Keratinocyte (primary cell): ENCODE measurements around the gene FOXQ1. TPM values are rescaled to one million over a fixed set of nuclear protein-coding genes. Genes with fewer than 3 reads are reported as not detected.

Experiments used
- DNase-seq: peaks from one replicate; pipeline ENCODE4 v3.0.0-alpha.2; 2011; ENCODE audit warnings: low read depth, missing footprints, low spot score
- FAIRE-seq: peaks from 2 replicates; lab custom pipeline; 2011; peaks lifted over from hg19 to GRCh38; lab: Jason Lieb, UNC
- H2AFZ ChIP-seq: 2 replicates; pipeline ENCODE4 v1.6.0; 2012; ENCODE audit warnings: low read length, control low read depth, inconsistent platforms; ENCODE audit not compliant: control insufficient read depth
- H3K27ac ChIP-seq: 2 replicates; pipeline ENCODE4 v1.5.1; 2011; ENCODE audit warnings: low read length; ENCODE audit not compliant: control insufficient read depth, insufficient read depth
- H3K27me3 ChIP-seq: 3 replicates; pipeline ENCODE4 v1.6.0; 2011; ENCODE audit warnings: low read length; ENCODE audit not compliant: control insufficient read depth, insufficient read depth; ENCODE audit errors: extremely low read depth
- H3K36me3 ChIP-seq, 2 experiments: 2 replicates in 1 of 2; 3 replicates in 1 of 2; pipeline ENCODE4 v1.5.1; 2011; ENCODE audit warnings: low read length in 2 of 2, mild to moderate bottlenecking in 1 of 2; ENCODE audit not compliant: control insufficient read depth in 2 of 2, insufficient read depth in 2 of 2; ENCODE audit errors: extremely low read depth in 1 of 2
- H3K4me1 ChIP-seq: 3 replicates; pipeline ENCODE4 v1.5.1; 2011; ENCODE audit warnings: low read length; ENCODE audit not compliant: control insufficient read depth, insufficient read depth; ENCODE audit errors: extremely low read depth
- H3K4me2 ChIP-seq: 3 replicates; pipeline ENCODE4 v1.6.0; 2011; ENCODE audit warnings: low read depth, low read length; ENCODE audit not compliant: control insufficient read depth, insufficient read depth; ENCODE audit errors: extremely low read depth
- H3K4me3 ChIP-seq, 3 experiments: fragments of 200-600 bp in 1 of 3; sonication (generic) in 1 of 3; 2 replicates in 2 of 3; 3 replicates in 1 of 3; pipeline ENCODE4 v1.5.1; 2011 to 2016; ENCODE audit warnings: low read length in 3 of 3, mild to moderate bottlenecking in 3 of 3, control low read depth in 2 of 3, inconsistent platforms in 1 of 3, low read depth in 1 of 3, mixed read lengths in 1 of 3, mixed run types in 1 of 3, moderate library complexity in 1 of 3; ENCODE audit not compliant: control insufficient read depth in 2 of 3, insufficient read depth in 2 of 3; ENCODE audit errors: extremely low read depth in 1 of 3
- H3K79me2 ChIP-seq: 2 replicates; pipeline ENCODE4 v1.6.0; 2012; ENCODE audit warnings: low read length; ENCODE audit not compliant: control insufficient read depth, insufficient read depth
- H3K9ac ChIP-seq: 3 replicates; pipeline ENCODE4 v1.6.0; 2011; ENCODE audit warnings: low read length; ENCODE audit not compliant: control insufficient read depth, insufficient read depth; ENCODE audit errors: extremely low read depth
- H3K9me1 ChIP-seq: 3 replicates; pipeline ENCODE4 v1.6.0; 2011; ENCODE audit warnings: low read length; ENCODE audit not compliant: control insufficient read depth, insufficient read depth; ENCODE audit errors: extremely low read depth
- H3K9me3 ChIP-seq: 2 replicates; pipeline ENCODE4 v1.5.1; 2012; ENCODE audit warnings: low read depth, low read length; ENCODE audit not compliant: control insufficient read depth
- H4K20me1 ChIP-seq: 3 replicates; pipeline ENCODE4 v1.6.0; 2011; ENCODE audit warnings: low read length; ENCODE audit not compliant: control insufficient read depth, insufficient read depth; ENCODE audit errors: extremely low read depth
- EZH2 ChIP-seq: IDR thresholded peaks from one replicate; pipeline ENCODE4 v1.6.1; 2012; ENCODE audit warnings: inconsistent platforms, mild to moderate bottlenecking, low read length, moderate library complexity
- dilution Hi-C: fragments of 300-500 bp; cut with MboI; formaldehyde crosslinking; loops from one replicate; pipeline ENCODE4 v1.7.0; 2020; ENCODE audit warnings: low sequenced_read_pairs; ENCODE audit not compliant: extremely low pct_ligation_motif_present
- polyA plus RNA-seq, 5 experiments: library from polyadenylated mRNA; depleted of rRNA in 3 of 5; stranded (reverse) in 3 of 5; stranded (forward) in 1 of 5; unstranded in 1 of 5; fragments of >200 nt; gene quantifications; 1 replicate in 1 of 5; 2 replicates in 3 of 5; 3 replicates in 1 of 5; pipeline versions ENCODE4 v1.2.1 to v1.2.3, GENCODE V29; 2011 to 2012; ENCODE audit warnings: missing spikeins in 2 of 5, low read depth in 1 of 5, low replicate concordance in 1 of 5
- TF ChIP-seq, protein P1 (sequence below), 3 experiments: IDR thresholded peaks in 1 of 3; conservative IDR thresholded peaks in 1 of 3; optimal IDR thresholded peaks in 1 of 3; 2 replicates in 2 of 3; 3 replicates in 1 of 3; pipeline versions ENCODE3 to v1.5.1; 2011; ENCODE audit warnings: low read length in 3 of 3, mild to moderate bottlenecking in 3 of 3, moderate library complexity in 2 of 3, control low read depth in 1 of 3, inconsistent platforms in 1 of 3; ENCODE audit not compliant: insufficient read depth in 2 of 3; ENCODE audit errors: extremely low read depth in 1 of 3

FOXQ1 gene
- polyA plus RNA-seq, 1 donor (not counting 4 experiments of a cell fraction or from before 2014, with no cell fraction given) = 5.4 TPM

DNA sequence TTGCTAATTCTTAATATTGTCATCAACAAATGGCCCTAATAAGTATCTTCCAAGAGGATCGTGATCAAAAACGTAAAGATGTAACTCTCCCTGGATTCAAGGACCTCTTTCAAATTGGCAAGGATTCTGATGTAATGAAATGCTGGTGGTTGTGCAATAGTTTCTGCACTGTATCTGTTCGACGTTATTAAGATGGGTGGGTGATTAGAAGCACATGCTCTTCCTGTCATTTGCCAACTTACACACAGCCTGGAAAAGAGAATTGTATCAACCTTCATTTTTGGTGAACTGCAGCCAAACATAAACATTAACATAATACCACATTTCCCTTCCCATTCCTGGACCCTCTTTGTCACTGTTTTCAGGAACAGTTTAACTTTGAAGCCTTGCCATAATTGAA, 9.8 kb downstream of the FOXQ1 start:
- TF ChIP-seq, protein P1, sequence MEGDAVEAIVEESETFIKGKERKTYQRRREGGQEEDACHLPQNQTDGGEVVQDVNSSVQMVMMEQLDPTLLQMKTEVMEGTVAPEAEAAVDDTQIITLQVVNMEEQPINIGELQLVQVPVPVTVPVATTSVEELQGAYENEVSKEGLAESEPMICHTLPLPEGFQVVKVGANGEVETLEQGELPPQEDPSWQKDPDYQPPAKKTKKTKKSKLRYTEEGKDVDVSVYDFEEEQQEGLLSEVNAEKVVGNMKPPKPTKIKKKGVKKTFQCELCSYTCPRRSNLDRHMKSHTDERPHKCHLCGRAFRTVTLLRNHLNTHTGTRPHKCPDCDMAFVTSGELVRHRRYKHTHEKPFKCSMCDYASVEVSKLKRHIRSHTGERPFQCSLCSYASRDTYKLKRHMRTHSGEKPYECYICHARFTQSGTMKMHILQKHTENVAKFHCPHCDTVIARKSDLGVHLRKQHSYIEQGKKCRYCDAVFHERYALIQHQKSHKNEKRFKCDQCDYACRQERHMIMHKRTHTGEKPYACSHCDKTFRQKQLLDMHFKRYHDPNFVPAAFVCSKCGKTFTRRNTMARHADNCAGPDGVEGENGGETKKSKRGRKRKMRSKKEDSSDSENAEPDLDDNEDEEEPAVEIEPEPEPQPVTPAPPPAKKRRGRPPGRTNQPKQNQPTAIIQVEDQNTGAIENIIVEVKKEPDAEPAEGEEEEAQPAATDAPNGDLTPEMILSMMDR (optimal IDR thresholded peaks at IDR 0.05 in 1 of 3, IDR thresholded peaks at IDR 0.05 in 1 of 3, conservative IDR thresholded peaks at IDR 0.05 in 1 of 3; ENCODE audit: extremely low read depth in 1 of 3, insufficient read depth in 2 of 3, low read length in 3 of 3) = no peak
- no peak for TF ChIP-seq EZH2
- H4K20me1 ChIP-seq = no peaks in the 10 kb centered on the region
- FAIRE-seq (no peak), DNase-seq (no peak)
- H3K79me2 ChIP-seq = no peaks in the 10 kb centered on the region
- H3K4me2 ChIP-seq = no peak overlapping the region
- no peaks in the 10 kb centered on the region for H3K36me3 ChIP-seq
- H3K9me1 ChIP-seq = peaks cover 3% of the 10 kb centered on the region
- dilution Hi-C loops = no loop called here
- H3K27me3 ChIP-seq = no peaks in the 10 kb centered on the region
- peaks cover 45% of the 10 kb centered on the region for H3K4me1 ChIP-seq
- no peak overlapping the region for H3K27ac ChIP-seq
- H3K9me3 ChIP-seq = no peaks in the 10 kb centered on the region
- no peak overlapping the region for H3K4me3 ChIP-seq
- no peak overlapping the region for H2AFZ ChIP-seq
- no peak overlapping the region for H3K9ac ChIP-seq

DNA sequence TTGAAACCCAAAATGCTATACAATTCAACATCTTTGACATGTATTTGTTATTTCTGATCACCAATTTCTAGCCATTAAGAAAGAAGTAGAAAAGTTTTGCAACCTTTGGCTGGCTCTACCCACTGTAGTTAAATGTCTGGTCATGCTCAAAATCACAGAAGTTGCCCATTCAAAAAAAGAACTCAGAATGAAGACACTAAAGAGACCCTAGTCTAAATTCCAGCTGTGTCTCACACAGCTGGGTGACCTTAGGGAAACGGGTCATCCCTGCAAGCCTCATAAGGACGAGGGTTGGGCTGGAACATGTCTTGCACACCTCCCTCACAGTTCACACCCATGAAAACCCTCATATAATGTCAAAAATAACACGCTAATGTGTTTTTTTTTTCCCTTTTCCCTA, 10.3 kb downstream of the FOXQ1 start:
- Histone ChIP-seq H3K36me3 (no peaks in the 10 kb centered on the region), H2AFZ (no peak overlapping the region), H3K9me3 (no peaks in the 10 kb centered on the region), H3K4me3 (no peak overlapping the region), H3K9ac (no peak overlapping the region), H3K4me2 (no peak overlapping the region), H3K27me3 (no peaks in the 10 kb centered on the region), H3K9me1 (peaks cover 3% of the 10 kb centered on the region), H4K20me1 (no peaks in the 10 kb centered on the region), H3K4me1 (peaks cover 49% of the 10 kb centered on the region), H3K27ac (no peak overlapping the region), H3K79me2 (no peaks in the 10 kb centered on the region)
- FAIRE-seq = peak; percentile 65
- dilution Hi-C loops = no loop called here
- no peak for DNase-seq
- TF ChIP-seq EZH2 = no peak
- TF ChIP-seq, protein P1 (optimal IDR thresholded peaks at IDR 0.05 in 1 of 3, IDR thresholded peaks at IDR 0.05 in 1 of 3, conservative IDR thresholded peaks at IDR 0.05 in 1 of 3; ENCODE audit: extremely low read depth in 1 of 3, insufficient read depth in 2 of 3, low read length in 3 of 3) = no peak
